Measurements from ENCODE around the gene DENND6B. TPM values are rescaled to one million over a fixed set of nuclear protein-coding genes. Genes with fewer than 3 reads are reported as not detected.

DENND6B gene
- polyA plus RNA-seq, 1 donor from 2014 or later: 51.0 TPM

DNA sequence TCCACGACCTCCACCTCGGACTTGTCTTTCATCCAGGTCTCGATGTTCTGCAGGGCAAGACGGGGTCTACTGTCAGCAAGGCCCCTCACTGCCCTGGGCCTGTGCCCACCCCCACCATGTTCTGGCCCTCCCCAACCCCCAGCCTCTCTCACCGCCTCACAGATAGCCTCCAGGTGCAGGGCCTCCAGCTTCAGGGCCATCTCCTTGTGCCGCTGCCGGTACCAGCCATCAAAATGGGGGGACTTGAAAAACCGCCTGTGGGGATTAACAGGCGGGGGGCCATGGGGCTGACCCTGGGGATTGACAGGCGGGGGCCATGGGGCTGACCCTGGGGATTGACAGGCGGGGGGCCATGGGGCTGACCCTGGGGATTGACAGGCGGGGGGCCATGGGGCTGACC is 14.4 kb downstream of the DENND6B start:
- no peaks in the 10 kb centered on the region for H3K9me2 ChIP-seq (ENCODE audit: insufficient read depth, low read length)
- H3K27me3 ChIP-seq (ENCODE audit: insufficient read depth, low read depth, low read length): no peaks in the 10 kb centered on the region
- H3K27ac ChIP-seq (ENCODE audit: low read length): no peak overlapping the region
- no peak overlapping the region for H3K4me2 ChIP-seq (ENCODE audit: low read length)
- H3K4me3 ChIP-seq (ENCODE audit: low read length): no peak overlapping the region
- H3K79me2 ChIP-seq (replicated peaks; ENCODE audit: insufficient read depth, low read length): no peaks in the 10 kb centered on the region
- no peak overlapping the region for H2AFZ ChIP-seq (ENCODE audit: low read depth, low read length)
- H4K20me1 ChIP-seq (ENCODE audit: insufficient read depth): no peaks in the 10 kb centered on the region
- no peak overlapping the region for H3K9ac ChIP-seq (ENCODE audit: low read length)
- no peaks in the 10 kb centered on the region for H3K36me3 ChIP-seq (ENCODE audit: insufficient read depth, low read length)
- H3K9me3 ChIP-seq (ENCODE audit: low read length): no peaks in the 10 kb centered on the region
- no peaks in the 10 kb centered on the region for H3F3A ChIP-seq (ENCODE audit: insufficient read depth, low read length, poor library complexity, severe bottlenecking)
- TF ChIP-seq, protein P1, sequence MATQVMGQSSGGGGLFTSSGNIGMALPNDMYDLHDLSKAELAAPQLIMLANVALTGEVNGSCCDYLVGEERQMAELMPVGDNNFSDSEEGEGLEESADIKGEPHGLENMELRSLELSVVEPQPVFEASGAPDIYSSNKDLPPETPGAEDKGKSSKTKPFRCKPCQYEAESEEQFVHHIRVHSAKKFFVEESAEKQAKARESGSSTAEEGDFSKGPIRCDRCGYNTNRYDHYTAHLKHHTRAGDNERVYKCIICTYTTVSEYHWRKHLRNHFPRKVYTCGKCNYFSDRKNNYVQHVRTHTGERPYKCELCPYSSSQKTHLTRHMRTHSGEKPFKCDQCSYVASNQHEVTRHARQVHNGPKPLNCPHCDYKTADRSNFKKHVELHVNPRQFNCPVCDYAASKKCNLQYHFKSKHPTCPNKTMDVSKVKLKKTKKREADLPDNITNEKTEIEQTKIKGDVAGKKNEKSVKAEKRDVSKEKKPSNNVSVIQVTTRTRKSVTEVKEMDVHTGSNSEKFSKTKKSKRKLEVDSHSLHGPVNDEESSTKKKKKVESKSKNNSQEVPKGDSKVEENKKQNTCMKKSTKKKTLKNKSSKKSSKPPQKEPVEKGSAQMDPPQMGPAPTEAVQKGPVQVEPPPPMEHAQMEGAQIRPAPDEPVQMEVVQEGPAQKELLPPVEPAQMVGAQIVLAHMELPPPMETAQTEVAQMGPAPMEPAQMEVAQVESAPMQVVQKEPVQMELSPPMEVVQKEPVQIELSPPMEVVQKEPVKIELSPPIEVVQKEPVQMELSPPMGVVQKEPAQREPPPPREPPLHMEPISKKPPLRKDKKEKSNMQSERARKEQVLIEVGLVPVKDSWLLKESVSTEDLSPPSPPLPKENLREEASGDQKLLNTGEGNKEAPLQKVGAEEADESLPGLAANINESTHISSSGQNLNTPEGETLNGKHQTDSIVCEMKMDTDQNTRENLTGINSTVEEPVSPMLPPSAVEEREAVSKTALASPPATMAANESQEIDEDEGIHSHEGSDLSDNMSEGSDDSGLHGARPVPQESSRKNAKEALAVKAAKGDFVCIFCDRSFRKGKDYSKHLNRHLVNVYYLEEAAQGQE (IDR thresholded peaks at IDR 0.05; ENCODE audit: borderline replicate concordance): no peak
- TF ChIP-seq EP300 (conservative IDR thresholded peaks at IDR 0.05; ENCODE audit: poor library complexity, severe bottlenecking): no peak
- no peak for TF ChIP-seq POLR2AphosphoS5 (IDR thresholded peaks at IDR 0.05)
- TF ChIP-seq, protein P2, sequence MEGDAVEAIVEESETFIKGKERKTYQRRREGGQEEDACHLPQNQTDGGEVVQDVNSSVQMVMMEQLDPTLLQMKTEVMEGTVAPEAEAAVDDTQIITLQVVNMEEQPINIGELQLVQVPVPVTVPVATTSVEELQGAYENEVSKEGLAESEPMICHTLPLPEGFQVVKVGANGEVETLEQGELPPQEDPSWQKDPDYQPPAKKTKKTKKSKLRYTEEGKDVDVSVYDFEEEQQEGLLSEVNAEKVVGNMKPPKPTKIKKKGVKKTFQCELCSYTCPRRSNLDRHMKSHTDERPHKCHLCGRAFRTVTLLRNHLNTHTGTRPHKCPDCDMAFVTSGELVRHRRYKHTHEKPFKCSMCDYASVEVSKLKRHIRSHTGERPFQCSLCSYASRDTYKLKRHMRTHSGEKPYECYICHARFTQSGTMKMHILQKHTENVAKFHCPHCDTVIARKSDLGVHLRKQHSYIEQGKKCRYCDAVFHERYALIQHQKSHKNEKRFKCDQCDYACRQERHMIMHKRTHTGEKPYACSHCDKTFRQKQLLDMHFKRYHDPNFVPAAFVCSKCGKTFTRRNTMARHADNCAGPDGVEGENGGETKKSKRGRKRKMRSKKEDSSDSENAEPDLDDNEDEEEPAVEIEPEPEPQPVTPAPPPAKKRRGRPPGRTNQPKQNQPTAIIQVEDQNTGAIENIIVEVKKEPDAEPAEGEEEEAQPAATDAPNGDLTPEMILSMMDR (IDR thresholded peaks at IDR 0.05; ENCODE audit: poor library complexity, severe bottlenecking): no peak
- TF ChIP-seq SMC3 (conservative IDR thresholded peaks at IDR 0.05; ENCODE audit: poor library complexity): no peak
- TF ChIP-seq EZH2 (IDR thresholded peaks at IDR 0.05; ENCODE audit: borderline replicate concordance, insufficient read depth, low read length, poor library complexity, severe bottlenecking): no peak
- no peak for TF ChIP-seq RAD21 (conservative IDR thresholded peaks at IDR 0.05)
- TF ChIP-seq MXI1 (conservative IDR thresholded peaks at IDR 0.05; ENCODE audit: poor library complexity, severe bottlenecking): no peak
- no peak for TF ChIP-seq TAF1 (IDR thresholded peaks at IDR 0.05; ENCODE audit: low read depth)

- Histone ChIP-seq H3K27ac (ENCODE audit: low read length) (no peak overlapping the region), H3K9me3 (ENCODE audit: low read length) (no peaks in the 10 kb centered on the region), H2AFZ (ENCODE audit: low read depth, low read length) (no peak overlapping the region), H3K4me2 (ENCODE audit: low read length) (no peak overlapping the region), H3K27me3 (ENCODE audit: insufficient read depth, low read depth, low read length) (no peaks in the 10 kb centered on the region), H3K36me3 (ENCODE audit: insufficient read depth, low read length) (no peaks in the 10 kb centered on the region), H4K20me1 (ENCODE audit: insufficient read depth) (no peaks in the 10 kb centered on the region), H3F3A (ENCODE audit: insufficient read depth, low read length, poor library complexity, severe bottlenecking) (no peaks in the 10 kb centered on the region), H3K9me2 (ENCODE audit: insufficient read depth, low read length) (no peaks in the 10 kb centered on the region), H3K79me2 (replicated peaks; ENCODE audit: insufficient read depth, low read length) (no peaks in the 10 kb centered on the region), H3K9ac (ENCODE audit: low read length) (no peak overlapping the region), H3K4me3 (ENCODE audit: low read length) (no peak overlapping the region)
- TF ChIP-seq, protein P1 (IDR thresholded peaks at IDR 0.05; ENCODE audit: borderline replicate concordance): no peak
- no peak for TF ChIP-seq TAF1 (IDR thresholded peaks at IDR 0.05; ENCODE audit: low read depth)
- no peak for TF ChIP-seq RAD21 (conservative IDR thresholded peaks at IDR 0.05)
- TF ChIP-seq, protein P2 (IDR thresholded peaks at IDR 0.05; ENCODE audit: poor library complexity, severe bottlenecking): no peak
- TF ChIP-seq POLR2AphosphoS5 (IDR thresholded peaks at IDR 0.05): no peak
- TF ChIP-seq SMC3 (conservative IDR thresholded peaks at IDR 0.05; ENCODE audit: poor library complexity): no peak
- TF ChIP-seq EZH2 (IDR thresholded peaks at IDR 0.05; ENCODE audit: borderline replicate concordance, insufficient read depth, low read length, poor library complexity, severe bottlenecking): no peak
- TF ChIP-seq MXI1 (conservative IDR thresholded peaks at IDR 0.05; ENCODE audit: poor library complexity, severe bottlenecking): no peak
Observed at GRCh38 chr22:50311606-50312351, 15.0 kb downstream of the DENND6B start.
